HepG2 (cell line): ENCODE measurements around the gene KIAA1328. TPM values are rescaled to one million over a fixed set of nuclear protein-coding genes. Genes with fewer than 3 reads are reported as not detected.

Experiments
- ATAC-seq: fragments of 200-7000 bp; cut with Tn5 transposase; 3 replicates; pipeline ENCODE4 v1.9.1; 2020; ENCODE audit warnings: mild to moderate bottlenecking, moderate library complexity
- BruUV-seq: library from RNA; stranded (reverse); fragments of 400-500 nt; replicated peaks from 2 replicates; lab custom pipeline; 2021; lab: Mats Ljungman, UMichigan
- CTCF ChIA-PET: fragments of 300-600 bp; formaldehyde crosslinking; extraction: SDS; loops from one replicate; lab custom pipeline; 2021; ENCODE audit warnings: low total read pairs, inconsistent platforms, low intra/inter-chr PET ratio; lab: Yijun Ruan, JAX
- POLR2A ChIA-PET: fragments of 350-600 bp; sonication (Branson Sonifier 250); formaldehyde crosslinking; loops from one replicate; lab custom pipeline; 2020; ENCODE audit warnings: antibody characterized with exemption, inconsistent platforms; lab: Yijun Ruan, JAX
- DNase-seq: peaks from one replicate; pipeline ENCODE4 v3.0.0-alpha.2; 2015; ENCODE audit warnings: low spot score
- FAIRE-seq: peaks from 3 replicates; lab custom pipeline; 2011; peaks lifted over from hg19 to GRCh38; lab: Jason Lieb, UNC
- H2AFZ ChIP-seq: one replicate; pipeline ENCODE4 v1.6.1; 2011; ENCODE audit warnings: low read length, inconsistent platforms
- H3K27ac ChIP-seq: fragments of 300-600 bp; 3 replicates; pipeline ENCODE4 v1.8.0; 2011; ENCODE audit warnings: mixed run types, mild to moderate bottlenecking, mixed read lengths, low read length, inconsistent platforms; ENCODE audit not compliant: insufficient read depth; ENCODE audit errors: extremely low read length
- H3K27me3 ChIP-seq, 2 experiments: fragments of 200-600 bp in 1 of 2; 2 replicates in 1 of 2; 3 replicates in 1 of 2; pipeline versions ENCODE4 v1.6.0 to v1.8.0; 2011; ENCODE audit warnings: low read length in 2 of 2, mild to moderate bottlenecking in 2 of 2, moderate library complexity in 2 of 2, inconsistent platforms in 1 of 2; ENCODE audit not compliant: insufficient read depth in 2 of 2, control insufficient read depth in 1 of 2
- H3K36me3 ChIP-seq, 2 experiments: fragments of 200-600 bp in 1 of 2; replicated peaks in 1 of 2; 2 replicates in 1 of 2; 3 replicates in 1 of 2; pipeline versions ENCODE4 v1.5.1 to v1.8.0; 2011; ENCODE audit warnings: low read length in 2 of 2, inconsistent platforms in 1 of 2; ENCODE audit not compliant: insufficient read depth in 2 of 2, control insufficient read depth in 1 of 2
- H3K4me1 ChIP-seq: 2 replicates; pipeline ENCODE4 v1.5.1; 2012; ENCODE audit warnings: low read length, inconsistent platforms; ENCODE audit not compliant: insufficient read depth
- H3K4me2 ChIP-seq: 2 replicates; pipeline ENCODE4 v1.6.0; 2011; ENCODE audit warnings: low read depth, low read length, inconsistent platforms
- H3K4me3 ChIP-seq, 3 experiments: fragments of 200-600 bp in 1 of 3; sonication (generic), shearing (Covaris generic) in 1 of 3; replicated peaks in 1 of 3; 2 replicates each; pipeline ENCODE4 v1.5.1; 2011 to 2016; ENCODE audit warnings: low read length in 3 of 3, inconsistent platforms in 2 of 3, low read depth in 2 of 3, mild to moderate bottlenecking in 2 of 3, control low read depth in 1 of 3, mixed read lengths in 1 of 3; ENCODE audit not compliant: insufficient read depth in 1 of 3
- H3K79me2 ChIP-seq: one replicate; pipeline ENCODE4 v1.6.1; 2011; ENCODE audit warnings: low read length, inconsistent platforms; ENCODE audit not compliant: insufficient read depth
- H3K9ac ChIP-seq: 2 replicates; pipeline ENCODE4 v1.6.0; 2011; ENCODE audit warnings: mild to moderate bottlenecking, low read depth, low read length, inconsistent platforms; ENCODE audit not compliant: insufficient read depth
- H3K9me3 ChIP-seq: 2 replicates; pipeline ENCODE4 v1.5.1; 2012; ENCODE audit warnings: mild to moderate bottlenecking, low read length
- H4K20me1 ChIP-seq: 2 replicates; pipeline ENCODE4 v1.6.0; 2011; ENCODE audit warnings: inconsistent platforms, mild to moderate bottlenecking, low read length, moderate library complexity; ENCODE audit not compliant: insufficient read depth
- HNF4G ChIP-seq, 2 experiments: sonication (generic) in 1 of 2; formaldehyde crosslinking in 1 of 2; IDR thresholded peaks; 2 replicates each; pipeline versions ENCODE4 v1.4.0 to v1.6.1; 2011 to 2020; ENCODE audit warnings: borderline replicate concordance in 2 of 2, low read depth in 2 of 2, mild to moderate bottlenecking in 2 of 2, low read length in 1 of 2, missing genetic modification reagents in 1 of 2, moderate library complexity in 1 of 2
- LBX2 ChIP-seq: sonication (generic); formaldehyde crosslinking; IDR thresholded peaks from 2 replicates; pipeline ENCODE4 v1.5.0; 2020; ENCODE audit warnings: missing genetic modification reagents, mild to moderate bottlenecking, borderline replicate concordance
- RAD21 ChIP-seq: fragments of 450-650 bp; formaldehyde crosslinking; IDR thresholded peaks from 2 replicates; pipeline ENCODE4 v1.5.0; 2020; ENCODE audit warnings: mild to moderate bottlenecking
- ZBTB25 ChIP-seq: IDR thresholded peaks from 2 replicates; pipeline ENCODE4 v1.6.1; 2018; ENCODE audit warnings: missing genetic modification reagents
- ZBTB44 ChIP-seq: sonication (generic); formaldehyde crosslinking; IDR thresholded peaks from 2 replicates; pipeline ENCODE4 v1.4.0; 2020; ENCODE audit warnings: missing genetic modification reagents
- ZNF432 ChIP-seq: sonication (generic); formaldehyde crosslinking; IDR thresholded peaks from 2 replicates; pipeline ENCODE4 v1.5.0; 2020; ENCODE audit warnings: missing genetic modification reagents, mild to moderate bottlenecking, borderline replicate concordance
- WGBS: methylation state at CpG from one replicate; pipeline ENCODE4 v1.1.6; 2017; ENCODE audit warnings: low lambda C conversion rate; 5-methylcytosine and 5-hydroxymethylcytosine counted together
- in situ Hi-C: cut with HindIII; loops from 2 replicates; pipeline ENCODE4 v1.10.0; 2017; ENCODE audit warnings: low pct_unique_long_range_greater_than_20kb; ENCODE audit not compliant: extremely low pct_ligation_motif_present
- intact Hi-C: fragments of 100-400 bp; cut with micrococcal nuclease; formaldehyde crosslinking; loops from one replicate; pipeline ENCODE4 v1.10.0; 2022; ENCODE audit not compliant: unreplicated experiment
- polyA plus RNA-seq, 8 experiments: library from polyadenylated mRNA; depleted of rRNA in 3 of 8; stranded (reverse) in 7 of 8; unstranded in 1 of 8; fragments of >200 nt; fragmentation: Illumina TruSeq in 4 of 8; extraction: Trizol in 4 of 8; gene quantifications; 2 replicates each; pipeline versions ENCODE4 v1.2.1 to v1.2.3, GENCODE V29; 2011 to 2016; ENCODE audit warnings: low read depth in 4 of 8, missing spikeins in 1 of 8, mixed read lengths in 1 of 8; ENCODE audit not compliant: insufficient read depth in 1 of 8
- total RNA-seq, 5 experiments: library from RNA; depleted of rRNA; stranded (reverse); fragments of >200 nt; fragmentation: Illumina TruSeq; extraction: Trizol; gene quantifications; 2 replicates each; pipeline ENCODE4 v1.2.3, GENCODE V29; 2016; ENCODE audit warnings: low read depth in 1 of 5

Gene KIAA1328
- total and polyA plus RNA-seq, 2 of the 13 experiments (the other 11 are each of a cell fraction or from before 2014, with no cell fraction given) = 4.1 to 6.0 TPM

- TF ChIP-seq ZNF432 (no peak), LBX2 (CRISPR knock-in tag) (no peak)
Measured at GRCh38 chr18:36950282-36950681, 121.4 kb downstream of the KIAA1328 start (continued).

GRCh38 chr18:36950960-36951359 lies 122.0 kb downstream of the KIAA1328 start:
- CTCF ChIA-PET = no interaction called here
- H3K27ac ChIP-seq = no peak overlapping the region
- no peak for TF ChIP-seq ZBTB25
- no peak for TF ChIP-seq RAD21 (CRISPR knock-in tag)
- no peak for TF ChIP-seq HNF4G (IDR thresholded peaks at IDR 0.05; ENCODE audit: borderline replicate concordance, low read depth, low read length)
- TF ChIP-seq HNF4G (CRISPR knock-in tag; IDR thresholded peaks at IDR 0.05; ENCODE audit: borderline replicate concordance, low read depth) = no peak
- TF ChIP-seq ZBTB44 = no peak
- no peak overlapping the region for H3K4me2 ChIP-seq
- in situ Hi-C loops = no loop called here
- no TSS peak for BruUV-seq
- H3K36me3 ChIP-seq = no peaks in the 10 kb centered on the region
- POLR2A ChIA-PET = no interaction called here
- no peak for FAIRE-seq
- no peak overlapping the region for H3K4me3 ChIP-seq
- H3K4me1 ChIP-seq = no peaks in the 10 kb centered on the region
- intact Hi-C loops = no loop called here
- H3K9ac ChIP-seq = no peak overlapping the region
- no peak overlapping the region for H2AFZ ChIP-seq
- H3K79me2 ChIP-seq = no peaks in the 10 kb centered on the region
- no peaks in the 10 kb centered on the region for H4K20me1 ChIP-seq
- H3K27me3 ChIP-seq = no peaks in the 10 kb centered on the region
- no peak for DNase-seq
- no peak for ATAC-seq
- 46% methylated on average over 2 of the region's 2 CpGs for whole genome bisulfite sequencing
- no peaks in the 10 kb centered on the region for H3K9me3 ChIP-seq
